WTC11 (cell line): ENCODE results near the gene THYN1. TPM values are rescaled to one million over a fixed set of nuclear protein-coding genes. Genes with fewer than 3 reads are reported as not detected.
A peak's percentile ranks its signal among the peaks of the same experiment; 100 is the strongest.

ENCODE experiments used
- ATAC-seq: fragments of 200-7000 bp; cut with Tn5 transposase; 2 replicates; pipeline ENCODE4 v1.10.0; 2021; ENCODE audit warnings: mild to moderate bottlenecking, moderate library complexity
- CTCF ChIA-PET: fragments of 300-600 bp; sonication (Branson Sonifier 250); formaldehyde crosslinking; loops from one replicate; lab custom pipeline; 2021; ENCODE audit warnings: antibody characterized with exemption; lab: Charles Lee
- POLR2A ChIA-PET: fragments of 350-600 bp; sonication (Branson Sonifier 250); formaldehyde crosslinking; loops from one replicate; lab custom pipeline; 2021; ENCODE audit warnings: antibody characterized with exemption; lab: Charles Lee
- DNase-seq: peaks from one replicate; pipeline ENCODE4 v3.0.0; 2021; ENCODE audit warnings: low spot score
- H3K27ac Mint-ChIP-seq: 2 replicates; pipeline ENCODE4 v1.8.0; 2021; ENCODE audit warnings: mixed read lengths
- H3K27me3 Mint-ChIP-seq: 2 replicates; pipeline ENCODE4 v1.8.0; 2021; ENCODE audit warnings: low read depth, mild to moderate bottlenecking, moderate library complexity, mixed read lengths
- H3K36me3 Mint-ChIP-seq: 2 replicates; pipeline ENCODE4 v1.8.0; 2021; ENCODE audit warnings: mixed read lengths
- H3K4me1 Mint-ChIP-seq: 2 replicates; pipeline ENCODE4 v1.8.0; 2022; ENCODE audit warnings: mixed read lengths
- H3K4me3 Mint-ChIP-seq: 2 replicates; pipeline ENCODE4 v1.8.0; 2021; ENCODE audit warnings: mild to moderate bottlenecking, moderate library complexity, mixed read lengths
- H3K9me3 Mint-ChIP-seq: 2 replicates; pipeline ENCODE4 v1.8.0; 2021; ENCODE audit warnings: mixed read lengths
- ATF2 ChIP-seq: sonication (generic); formaldehyde crosslinking; IDR thresholded peaks from 2 replicates; pipeline ENCODE4 v1.8.1; 2022; ENCODE audit warnings: low read depth, missing genetic modification reagents, borderline replicate concordance
- E2F4 ChIP-seq: sonication (generic); formaldehyde crosslinking; IDR thresholded peaks from 2 replicates; pipeline ENCODE4 v1.8.1; 2022; ENCODE audit warnings: low read depth, mild to moderate bottlenecking, moderate library complexity, missing genetic modification reagents, borderline replicate concordance
- EMX1 ChIP-seq: fragments of 250-450 bp; sonication (Bioruptor Pico); IDR thresholded peaks from 2 replicates; pipeline ENCODE4 v1.8.0; 2021; ENCODE audit warnings: mild to moderate bottlenecking
- FOXK1 ChIP-seq: sonication (generic); formaldehyde crosslinking; IDR thresholded peaks from 2 replicates; pipeline ENCODE4 v1.8.0; 2022; ENCODE audit warnings: mild to moderate bottlenecking, moderate library complexity, missing genetic modification reagents
- JUN ChIP-seq: sonication (generic); formaldehyde crosslinking; IDR thresholded peaks from 2 replicates; pipeline ENCODE4 v1.8.0; 2023; ENCODE audit warnings: mild to moderate bottlenecking, missing genetic modification reagents
- MLX ChIP-seq: sonication (generic); formaldehyde crosslinking; IDR thresholded peaks from 2 replicates; pipeline ENCODE4 v1.8.1; 2023; ENCODE audit warnings: mild to moderate bottlenecking, missing genetic modification reagents, moderate library complexity
- PREB ChIP-seq: sonication (generic); formaldehyde crosslinking; IDR thresholded peaks from 2 replicates; pipeline ENCODE4 v1.8.1; 2022; ENCODE audit warnings: mild to moderate bottlenecking, missing genetic modification reagents, moderate library complexity, borderline replicate concordance
- TP53 ChIP-seq: sonication (generic); formaldehyde crosslinking; IDR thresholded peaks from 2 replicates; pipeline ENCODE4 v1.8.1; 2023; ENCODE audit warnings: mild to moderate bottlenecking, missing genetic modification reagents
- USF1 ChIP-seq: sonication (generic); formaldehyde crosslinking; IDR thresholded peaks from 2 replicates; pipeline ENCODE4 v1.8.0; 2022; ENCODE audit warnings: mild to moderate bottlenecking, missing genetic modification reagents
- ZNF232 ChIP-seq: sonication (generic); formaldehyde crosslinking; IDR thresholded peaks from 2 replicates; pipeline ENCODE4 v1.8.0; 2022; ENCODE audit warnings: mild to moderate bottlenecking, missing genetic modification reagents
- ZNF317 ChIP-seq: sonication (generic); formaldehyde crosslinking; IDR thresholded peaks from 2 replicates; pipeline ENCODE4 v1.8.1; 2023; ENCODE audit warnings: low read depth, mild to moderate bottlenecking, moderate library complexity, missing genetic modification reagents, borderline replicate concordance
- ZNF423 ChIP-seq: fragments of 250-450 bp; sonication (Bioruptor Pico); IDR thresholded peaks from 2 replicates; pipeline ENCODE4 v2.1.2; 2022; ENCODE audit warnings: mild to moderate bottlenecking, moderate library complexity
- total RNA-seq: library from RNA; stranded (reverse); gene quantifications from 3 replicates; pipeline ENCODE4 v1.2.3, GENCODE V29; 2021

The THYN1 gene
- total RNA-seq, 1 experiment from 2014 or later = 80.2 TPM

- no peak for DNase-seq
- Mint-ChIP-seq H3K27ac (no peak overlapping the region), H3K4me1 (peaks cover 11% of the 10 kb centered on the region), H3K27me3 (no peaks in the 10 kb centered on the region), H3K4me3 (no peak overlapping the region), H3K36me3 (peaks cover 76% of the 10 kb centered on the region), H3K9me3 (no peaks in the 10 kb centered on the region)
- ATAC-seq = no peak
- ChIA-PET POLR2A (no interaction called here), CTCF (interaction anchor here (0.7 kb wide), 1 partner anchor 20 kb away, joined by 3 read pairs; no protein-coding TSS in a partner anchor)
- TF ChIP-seq ZNF232 (CRISPR knock-in tag) = no peak
Observed at GRCh38 chr11:134200688-134201087, 52.5 kb downstream of the THYN1 start.

GRCh38 chr11:134199531-134199930 is 53.6 kb downstream of the THYN1 start:
- POLR2A ChIA-PET = no interaction called here
- H3K27ac Mint-ChIP-seq = peak overlapping the region; percentile 41; the same call in 1 of the 2 replicates
- DNase-seq (no peak), ATAC-seq (no peak)
- H3K4me1 Mint-ChIP-seq = peaks cover 11% of the 10 kb centered on the region
- CTCF ChIA-PET = interaction anchor here (0.5 kb wide), 1 partner anchor 8 kb away, joined by 3 read pairs; no protein-coding TSS in a partner anchor
- no peaks in the 10 kb centered on the region for H3K9me3 Mint-ChIP-seq
- peaks cover 72% of the 10 kb centered on the region for H3K36me3 Mint-ChIP-seq
- TF ChIP-seq USF1 (CRISPR knock-in tag) (no peak), E2F4 (CRISPR knock-in tag) (no peak), ATF2 (CRISPR knock-in tag) (no peak), FOXK1 (CRISPR knock-in tag) (no peak), PREB (CRISPR knock-in tag) (no peak), MLX (no peak), ZNF317 (no peak), TP53 (CRISPR knock-in tag) (no peak), EMX1 (CRISPR knock-in tag) (no peak), ZNF423 (no peak), JUN (CRISPR knock-in tag) (no peak)
- H3K4me3 Mint-ChIP-seq = no peak overlapping the region
- H3K27me3 Mint-ChIP-seq = no peaks in the 10 kb centered on the region

Other genes starting within 250 kb of the THYN1 start
- 32.7 to 34.1 TPM (median 32.9 TPM) in 3 replicates for gene JAM3, start 184.3 kb downstream of the THYN1 start, total RNA-seq
- 46.5 to 63.0 TPM (median 49.1 TPM) in 3 replicates for gene NCAPD3, start 29.4 kb downstream of the THYN1 start, total RNA-seq
- gene VPS26B, start 28.7 kb downstream of the THYN1 start, total RNA-seq = 28.7 to 29.3 TPM (median 29.0 TPM) in 3 replicates
- 49.4 to 55.2 TPM (median 51.9 TPM) in 3 replicates for gene ACAD8, start 216 bp upstream of the THYN1 start, total RNA-seq
- gene GLB1L3, start 23.0 kb upstream of the THYN1 start, total RNA-seq = 34.6 to 50.2 TPM (median 35.9 TPM) in 3 replicates
- 4.6 to 6.0 TPM (median 5.1 TPM) in 3 replicates for gene GLB1L2, start 78.6 kb upstream of the THYN1 start, total RNA-seq
- gene B3GAT1, start 158.9 kb upstream of the THYN1 start, total RNA-seq = 20.9 to 30.0 TPM (median 23.1 TPM) in 3 replicates